ENCODE results near the gene RAD18. TPM values are rescaled to one million over a fixed set of nuclear protein-coding genes. Genes with fewer than 3 reads are reported as not detected.

Gene RAD18
- total RNA-seq, 4 donors from 2014 or later = 3.5 to 11.7 (median 10.7) TPM

GRCh38 chr3:8954938-8955763, 8.1 kb downstream of the RAD18 start:
- TF ChIP-seq EP300 (IDR thresholded peaks at IDR 0.05) (no peak), POLR2A (IDR thresholded peaks at IDR 0.05) (no peak), CTCF (IDR thresholded peaks at IDR 0.05) (no peak)
- Histone ChIP-seq H3K36me3 (no peaks in the 10 kb centered on the region), H3K27me3 (no peaks in the 10 kb centered on the region), H3K9me3 (no peaks in the 10 kb centered on the region), H3K4me1 (no peaks in the 10 kb centered on the region), H3K4me3 (no peak overlapping the region), H3K27ac (no peak overlapping the region)
- 65 to 68% methylated on average over 4 of the region's 4 CpGs for WGBS, 2 donors
- DNase-seq (ENCODE audit: low spot score in 2 of 2) = no peak

- TF ChIP-seq CTCF (IDR thresholded peaks at IDR 0.05) = no peak
- no peak for TF ChIP-seq EP300 (IDR thresholded peaks at IDR 0.05)
- no peak for TF ChIP-seq POLR2A (IDR thresholded peaks at IDR 0.05)
- Histone ChIP-seq H3K36me3 (no peaks in the 10 kb centered on the region), H3K27me3 (no peaks in the 10 kb centered on the region), H3K4me3 (no peak overlapping the region), H3K9me3 (no peaks in the 10 kb centered on the region), H3K27ac (no peak overlapping the region), H3K4me1 (no peaks in the 10 kb centered on the region)
- no peak for DNase-seq (ENCODE audit: low spot score in 2 of 2)
Observed at GRCh38 chr3:8953313-8953712, 10.0 kb downstream of the RAD18 start.

GRCh38 chr3:8952130-8952529, 11.1 kb downstream of the RAD18 start:
- Histone ChIP-seq H3K36me3 (no peaks in the 10 kb centered on the region), H3K27ac (no peak overlapping the region), H3K27me3 (no peaks in the 10 kb centered on the region), H3K9me3 (no peaks in the 10 kb centered on the region), H3K4me3 (no peak overlapping the region), H3K4me1 (no peaks in the 10 kb centered on the region)
- no peak for DNase-seq (ENCODE audit: low spot score in 2 of 2)
- TF ChIP-seq CTCF (IDR thresholded peaks at IDR 0.05) (no peak), EP300 (IDR thresholded peaks at IDR 0.05) (no peak), POLR2A (IDR thresholded peaks at IDR 0.05) (no peak)

- H3K27me3 ChIP-seq = no peaks in the 10 kb centered on the region
- no peak for DNase-seq (ENCODE audit: low spot score in 2 of 2)
- H3K4me3 ChIP-seq = no peak overlapping the region
- no peak for TF ChIP-seq EP300 (IDR thresholded peaks at IDR 0.05)
- no peak for TF ChIP-seq POLR2A (IDR thresholded peaks at IDR 0.05)
- no peak for TF ChIP-seq CTCF (IDR thresholded peaks at IDR 0.05)
- H3K27ac ChIP-seq = no peak overlapping the region
- H3K4me1 ChIP-seq = no peaks in the 10 kb centered on the region
- peaks cover 0 to 17% (median 0%) of the 10 kb centered on the region in 4 donors for H3K9me3 ChIP-seq
- peaks cover 0 to 49% (median 3%) of the 10 kb centered on the region in 3 donors for H3K36me3 ChIP-seq
- WGBS, 2 donors = 80 to 97% methylated on average over 3 of the region's 3 CpGs
Observed at GRCh38 chr3:8945890-8946600, 17.2 kb downstream of the RAD18 start.
